NCI-H524 treated with DMSO at 0.1 percent for 48 hours (cell line): ENCODE data around the gene CSPG5.
A peak's percentile ranks its signal among the peaks of the same experiment; 100 is the strongest.

Source experiments
- DNase-seq: peaks from one replicate; lab custom pipeline; 2025; lab: John Stamatoyannopoulos, UW

The CSPG5 gene

GRCh38 chr3:47536967-47537366 lies 41.7 kb downstream of the CSPG5 start:
- DNase-seq = no peak

- peak; percentile 51 for DNase-seq
These were observed 42.3 kb downstream of the CSPG5 start for GRCh38 chr3:47536221-47536891.

DNA sequence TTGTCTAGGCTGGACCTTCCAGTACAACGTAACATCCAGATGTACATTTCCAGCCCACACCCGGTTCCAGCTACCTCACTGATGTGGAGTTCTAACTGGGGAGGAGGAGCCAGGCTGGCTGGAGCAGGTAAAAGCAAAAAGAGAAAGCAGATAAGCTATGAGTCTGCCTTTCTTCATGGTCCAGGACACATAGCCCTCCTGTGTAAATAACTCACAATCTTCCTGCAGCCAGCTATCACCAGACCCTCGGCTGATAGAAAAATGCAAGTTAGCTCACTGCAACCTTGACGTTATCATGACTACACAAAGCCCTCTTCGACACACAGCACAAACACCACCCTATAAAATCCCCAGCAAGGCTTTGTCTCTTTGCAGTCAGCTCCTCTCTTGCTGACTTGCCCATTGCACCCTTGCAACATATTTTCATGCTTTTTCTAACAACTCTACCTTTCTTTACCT lies 44.6 kb downstream of the CSPG5 start:
- DNase-seq = no peak

DNA sequence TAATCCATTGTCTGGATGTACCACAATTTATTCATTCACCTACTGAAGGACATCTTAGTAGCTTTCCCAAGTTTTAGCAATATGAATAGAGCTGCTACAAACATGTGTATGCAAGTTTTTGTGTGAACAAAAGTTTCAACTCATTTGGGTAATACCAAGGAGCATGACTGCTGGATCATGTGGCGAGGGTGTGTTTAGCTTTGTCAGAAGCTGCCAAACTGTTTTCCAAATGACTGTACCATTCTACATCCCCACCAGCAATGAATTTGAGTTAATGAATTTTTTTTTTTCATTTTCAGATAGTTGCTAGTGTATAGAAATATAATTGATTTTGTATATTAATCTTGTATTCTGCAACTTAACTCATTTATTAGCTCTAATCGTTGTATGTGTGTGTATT lies 45.2 kb downstream of the CSPG5 start:
- no peak for DNase-seq

DNA sequence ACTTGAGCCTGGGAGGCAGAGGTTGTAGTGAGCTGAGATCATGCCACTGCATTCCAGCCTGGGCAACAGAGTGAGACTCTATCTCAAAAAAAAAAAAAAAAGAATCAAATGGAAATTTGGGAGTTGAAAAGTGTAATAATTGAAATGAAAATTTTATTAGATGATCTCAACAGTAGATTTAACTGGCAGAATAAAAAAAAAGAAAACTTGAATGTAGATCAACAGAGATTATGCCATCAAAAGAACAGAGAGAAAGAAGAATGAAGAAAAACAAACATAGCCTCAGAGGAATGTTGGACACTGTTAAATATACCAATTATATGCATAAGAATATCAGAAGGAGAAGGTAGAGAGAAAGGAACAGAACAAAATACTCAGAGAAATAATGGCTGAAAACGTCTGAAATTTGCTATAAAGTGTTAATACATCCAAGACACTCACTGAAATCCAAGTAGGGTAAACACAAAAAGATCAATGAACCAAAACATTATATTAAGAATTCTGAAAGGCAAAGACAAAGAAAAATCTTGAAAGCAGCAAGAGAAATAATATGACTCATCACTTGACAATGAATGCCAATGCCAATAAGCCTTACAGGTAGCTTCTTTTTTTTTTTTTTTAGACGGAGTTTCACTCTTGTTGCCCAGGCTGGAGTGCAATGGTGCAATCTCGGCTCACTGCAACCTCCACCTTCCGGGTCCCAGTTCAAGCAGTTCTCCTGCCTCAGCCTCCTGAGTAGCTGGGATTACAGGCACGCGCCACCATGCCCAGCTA lies 50.5 kb downstream of the CSPG5 start:
- DNase-seq = no peak

- no peak for DNase-seq
These were observed 53.0 kb downstream of the CSPG5 start for GRCh38 chr3:47525617-47526016.

DNA sequence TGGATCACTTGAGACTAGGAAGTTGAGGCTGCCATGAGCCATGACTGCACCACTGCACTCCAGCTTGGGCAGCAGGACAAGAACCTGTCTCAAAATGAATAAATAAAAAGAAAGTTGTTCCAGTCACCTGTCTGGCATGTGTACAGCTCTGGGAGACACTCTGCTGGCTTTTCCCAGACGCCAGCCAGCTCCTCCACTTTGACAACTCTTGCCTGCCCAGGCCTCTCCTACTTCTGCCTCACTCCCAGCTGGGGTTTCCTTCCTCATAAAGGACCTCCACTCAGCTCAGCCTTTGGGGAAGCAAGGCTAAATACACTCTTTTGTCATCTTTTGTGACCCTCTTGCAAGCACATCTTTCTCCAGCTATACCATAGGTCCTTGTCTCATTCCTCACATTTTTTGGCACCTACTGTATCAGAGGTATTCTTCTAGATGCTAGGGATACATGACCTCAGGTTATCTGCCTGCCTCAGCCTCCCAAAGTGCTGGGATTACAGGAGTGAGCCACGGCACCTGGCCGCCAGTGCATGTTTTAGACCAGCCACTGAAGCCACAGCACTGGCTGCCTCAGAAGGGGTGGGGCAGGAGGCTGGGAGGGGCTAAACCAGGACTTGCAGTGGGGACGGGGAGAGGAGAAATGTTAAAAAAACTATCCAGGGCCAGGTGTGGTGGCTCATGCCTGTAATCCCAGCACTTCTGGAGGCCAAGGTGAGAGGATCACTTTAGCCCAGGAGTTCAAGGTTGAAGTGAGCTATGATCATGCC lies 55.2 kb downstream of the CSPG5 start:
- DNase-seq = no peak

DNA sequence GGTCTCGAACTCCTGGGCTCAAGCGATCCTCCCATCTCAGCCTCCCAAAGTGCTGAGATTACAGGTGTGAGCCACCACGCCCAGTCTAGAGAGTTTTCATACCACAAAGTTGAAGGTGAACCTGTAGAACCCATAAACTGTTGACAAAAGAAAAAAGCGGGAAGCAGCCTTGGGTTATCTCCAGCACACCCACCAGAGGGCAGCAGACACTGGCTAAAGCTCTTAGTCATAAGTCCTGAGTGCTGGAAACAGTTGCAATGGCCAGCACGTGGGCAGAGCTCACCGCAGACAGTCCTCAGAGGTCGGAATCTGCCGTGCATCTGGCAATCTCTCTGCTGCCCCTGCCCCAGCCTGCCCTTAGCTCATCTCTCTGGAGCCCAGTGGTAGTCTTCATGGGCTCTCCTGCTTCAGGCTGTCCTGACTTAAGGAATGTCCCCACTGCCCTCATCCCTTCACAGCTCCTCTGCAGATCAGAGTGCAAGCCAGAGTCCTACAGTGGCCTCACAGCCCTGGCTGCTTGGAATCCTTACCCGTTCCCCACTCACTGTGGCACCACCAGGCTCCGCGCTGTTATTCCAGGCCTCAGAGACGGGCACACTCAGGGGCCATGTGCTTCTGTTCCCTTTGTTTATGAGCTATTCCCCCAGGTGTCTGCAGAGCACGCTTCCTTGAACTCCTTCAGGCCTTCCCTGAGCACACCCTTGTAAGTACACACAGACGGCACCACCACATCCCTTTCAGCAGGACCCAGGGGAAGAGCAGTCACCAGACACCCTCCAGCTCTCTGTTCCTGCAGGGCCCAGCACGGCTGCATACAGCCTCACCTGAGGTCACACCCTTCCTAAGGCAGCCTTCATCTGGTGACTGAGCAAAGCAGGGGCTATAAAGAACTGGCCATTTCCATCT lies 56.3 kb downstream of the CSPG5 start:
- peak; percentile 31 for DNase-seq

GRCh38 chr3:47520756-47521155 lies 57.9 kb downstream of the CSPG5 start:
- DNase-seq = no peak

- DNase-seq = no peak
These were observed 60.7 kb downstream of the CSPG5 start for GRCh38 chr3:47517937-47518336.

GRCh38 chr3:47515864-47516319 lies 62.8 kb downstream of the CSPG5 start:
- no peak for DNase-seq

DNA sequence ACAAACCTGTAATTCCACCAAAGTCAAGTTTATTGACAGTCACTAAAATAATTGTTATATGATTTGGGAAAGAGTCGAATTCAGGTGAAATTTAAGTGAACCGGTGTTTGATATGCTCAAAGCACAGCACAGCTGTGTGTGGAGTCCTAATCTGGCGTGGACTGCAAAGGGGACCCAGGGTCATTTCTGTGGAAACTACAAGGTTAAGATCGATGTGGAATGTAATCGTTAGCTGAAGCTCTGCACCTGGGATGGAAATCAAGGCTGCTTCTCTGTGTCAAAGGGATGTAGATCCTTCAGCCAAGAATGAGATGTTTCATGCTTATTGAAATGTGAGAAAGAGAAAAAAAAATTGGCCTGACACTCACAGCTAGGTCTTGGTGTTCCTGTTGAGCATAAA lies 63.6 kb downstream of the CSPG5 start:
- no peak for DNase-seq

- peak; percentile 86 for DNase-seq
These were observed 65.3 kb downstream of the CSPG5 start, which contains the start of gene ELP6 for GRCh38 chr3:47513125-47513929. TSS of gene ELP6 (minus strand) at chr3:47513712. CDS start at chr3:47513590, 122 bp downstream.

GRCh38 chr3:47512416-47513124 lies 66.1 kb downstream of the CSPG5 start:
- no peak for DNase-seq
